Measurements from ENCODE around the gene FAM72D.
"Not testable (repeated sequence)": the region's sequence is repeated elsewhere in the genome, so short reads cannot be mapped to it uniquely, and the experiment has no call there.

Gene FAM72D

DNA sequence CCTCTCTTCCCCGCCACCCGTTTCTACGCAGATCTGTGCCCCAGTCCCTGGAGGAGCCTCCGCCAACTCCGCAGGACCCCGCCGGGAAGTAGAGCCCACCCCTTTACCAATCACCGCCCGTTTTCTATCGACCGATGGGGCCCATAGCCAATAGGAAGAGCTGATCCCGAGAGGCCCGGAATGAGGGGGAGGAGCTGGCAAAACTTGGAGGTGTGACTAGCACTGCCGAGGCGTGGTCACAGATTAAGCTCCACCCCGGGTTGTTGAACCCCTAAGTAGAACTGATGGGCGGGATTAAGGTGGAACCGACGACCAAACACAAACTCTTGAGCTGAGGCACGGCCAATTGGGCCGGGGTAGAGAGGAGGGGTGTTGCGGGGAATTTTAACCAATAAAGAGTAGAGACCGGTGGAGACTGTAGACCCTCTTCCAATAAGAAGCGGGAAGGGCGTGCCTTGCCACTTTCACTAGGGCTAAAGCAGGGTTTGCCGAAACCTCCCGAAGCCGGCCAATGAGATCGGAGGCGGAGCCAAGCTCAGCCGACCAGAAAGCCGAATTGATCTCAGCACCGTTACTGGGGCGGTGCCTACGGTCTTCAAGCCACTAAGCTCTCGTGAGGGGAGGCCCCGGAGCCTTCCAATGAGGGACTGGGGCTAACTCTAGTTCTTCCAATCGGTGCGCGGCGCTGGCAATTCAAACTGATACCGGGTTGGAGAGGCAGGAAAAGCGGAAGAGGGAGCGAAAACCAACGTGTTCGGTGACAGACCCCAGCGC, at the start of gene FAM72D, which contains the start of gene SRGAP2B:
Gene FAM72D, plus strand, starts transcription at position 691 of the 774 bp plus-strand sequence. CDS start 874 bp downstream, outside the sequence.
Gene SRGAP2B, minus strand, starts transcription at position 45 of the 774 bp plus-strand sequence. CDS start 2,427 bp downstream, outside the sequence.
- DNase-seq, result not testable (repeated sequence)

DNA sequence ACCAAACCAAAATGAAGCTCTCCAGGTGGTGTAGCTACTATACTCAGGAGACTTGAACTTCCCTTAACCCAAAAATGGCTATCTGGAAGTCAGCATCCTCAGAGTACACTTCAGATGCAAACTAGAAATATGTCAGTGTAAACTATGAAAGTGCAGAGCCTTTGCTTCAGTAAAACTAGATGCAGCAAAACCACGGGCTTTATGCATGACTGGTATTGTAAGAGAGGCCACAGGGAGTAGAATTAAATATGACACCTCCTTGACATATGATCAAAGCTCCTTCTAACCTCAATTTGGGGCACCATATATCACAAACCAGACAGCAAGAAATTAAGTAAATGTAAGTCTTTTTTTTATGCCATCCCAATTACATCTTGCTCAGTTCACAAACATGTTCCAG, 48.2 kb upstream of the FAM72D start:
- DNase-seq, result not testable (repeated sequence)

DNA sequence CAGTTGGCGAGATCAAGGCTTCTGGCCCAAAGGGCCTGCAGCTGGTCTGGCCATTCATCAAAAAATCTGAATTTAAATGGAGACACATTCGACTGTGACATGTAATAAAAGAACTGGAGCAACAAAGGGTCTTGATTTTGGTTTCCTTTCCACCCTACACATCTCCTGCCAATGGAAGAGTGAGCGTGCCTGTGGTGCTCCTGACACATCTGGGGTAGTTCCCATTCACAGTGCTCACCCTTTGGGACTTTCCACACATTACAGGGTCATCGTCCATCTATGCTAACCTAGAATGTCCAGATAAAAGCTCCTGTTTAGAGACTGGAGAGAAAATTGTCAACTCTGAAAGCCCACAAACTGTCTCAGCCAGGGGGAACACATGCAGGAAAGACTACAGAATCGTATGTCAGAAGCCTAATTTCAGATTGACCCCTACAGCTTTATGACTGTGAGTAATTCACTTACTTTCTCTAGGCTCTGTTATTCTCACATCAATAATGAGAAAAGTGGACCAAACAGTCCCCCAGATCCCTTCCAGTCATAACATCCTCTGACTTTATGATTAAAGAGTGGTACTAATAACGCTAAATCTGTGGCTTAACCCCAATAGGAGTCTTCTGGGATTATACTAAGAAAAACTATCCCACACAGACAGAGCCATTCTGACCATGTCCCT, 47.5 kb upstream of the FAM72D start:
- not testable (repeated sequence) for DNase-seq

DNA sequence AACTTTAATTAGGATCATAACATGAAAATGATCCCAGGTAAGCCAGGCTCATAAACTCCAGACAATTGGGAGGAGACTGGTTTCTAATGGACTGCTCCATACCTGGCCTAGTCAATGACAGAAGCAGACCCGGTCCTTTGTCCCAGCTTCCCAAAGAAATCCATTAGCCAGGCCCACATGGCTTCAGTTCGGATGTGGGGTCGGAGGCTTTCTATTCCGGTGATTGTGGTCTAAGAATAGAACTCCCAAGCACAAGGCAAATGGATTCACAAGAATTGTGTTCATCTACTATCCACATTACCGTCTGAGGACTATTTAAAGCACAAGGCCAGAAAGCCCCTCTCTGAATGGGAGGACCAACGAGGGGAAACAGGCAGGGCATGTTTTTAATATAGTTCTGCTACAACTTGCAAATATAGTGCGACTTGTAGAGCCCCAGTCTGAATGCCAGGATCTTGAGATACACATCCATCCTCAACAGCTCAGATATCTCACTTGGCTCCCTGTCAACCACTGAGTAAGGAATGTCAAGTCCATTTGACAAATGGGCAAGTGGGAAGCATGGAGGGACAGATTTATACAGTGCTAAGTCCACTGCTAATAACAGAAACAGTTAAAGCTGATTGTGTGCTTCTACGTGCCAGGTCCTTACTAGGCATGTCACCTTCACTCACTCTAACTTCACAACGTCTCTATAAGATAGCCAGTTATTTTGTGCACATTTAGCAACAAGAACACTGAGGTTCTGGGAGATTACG, 43.6 kb upstream of the FAM72D start:
- DNase-seq, result not testable (repeated sequence)

DNA sequence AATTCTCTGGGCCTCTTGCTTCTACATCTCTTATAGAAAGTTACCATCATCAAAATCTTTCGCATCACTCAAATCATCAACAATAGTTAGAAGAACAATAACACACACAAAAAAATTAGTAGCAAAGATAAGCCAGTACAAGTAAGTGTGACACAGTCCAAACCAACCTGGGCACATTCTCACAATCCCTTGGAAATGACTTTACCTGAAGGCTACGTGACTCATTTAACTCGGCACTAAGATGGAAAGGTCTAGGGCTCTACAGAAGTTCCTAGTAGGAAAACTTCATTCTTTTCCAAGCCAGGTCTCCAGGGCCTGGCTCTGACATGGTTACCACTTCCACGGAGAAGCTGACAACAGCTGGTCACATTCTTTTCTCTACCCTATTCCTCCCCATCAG, 42.3 kb upstream of the FAM72D start:
- DNase-seq, result not testable (repeated sequence)

DNA sequence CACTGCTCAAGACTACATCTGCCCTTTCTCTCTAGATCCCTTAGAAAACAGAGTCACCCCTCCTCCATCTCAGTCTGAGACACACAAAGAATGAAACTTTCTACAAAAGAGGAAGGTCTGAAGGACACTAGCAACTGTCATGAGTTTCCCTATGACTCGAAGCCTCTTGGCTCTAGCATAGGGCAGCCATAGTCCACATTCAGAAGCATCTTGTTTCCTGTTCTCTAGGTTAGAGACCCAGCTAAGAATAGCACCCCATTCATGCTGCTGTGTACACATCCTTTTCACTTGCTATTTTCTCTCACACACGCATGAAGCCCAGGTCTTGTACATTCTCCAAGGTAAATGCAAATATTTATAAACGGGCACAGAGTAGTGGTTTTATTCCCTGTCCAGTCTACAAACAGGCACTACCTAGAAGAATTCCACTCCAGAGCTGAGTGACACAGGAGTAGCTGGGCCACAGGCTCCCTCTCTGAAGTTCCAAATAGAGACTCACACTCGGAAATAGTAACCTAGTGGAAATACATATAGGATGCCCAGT, 40.5 kb upstream of the FAM72D start:
- not testable (repeated sequence) for DNase-seq

DNA sequence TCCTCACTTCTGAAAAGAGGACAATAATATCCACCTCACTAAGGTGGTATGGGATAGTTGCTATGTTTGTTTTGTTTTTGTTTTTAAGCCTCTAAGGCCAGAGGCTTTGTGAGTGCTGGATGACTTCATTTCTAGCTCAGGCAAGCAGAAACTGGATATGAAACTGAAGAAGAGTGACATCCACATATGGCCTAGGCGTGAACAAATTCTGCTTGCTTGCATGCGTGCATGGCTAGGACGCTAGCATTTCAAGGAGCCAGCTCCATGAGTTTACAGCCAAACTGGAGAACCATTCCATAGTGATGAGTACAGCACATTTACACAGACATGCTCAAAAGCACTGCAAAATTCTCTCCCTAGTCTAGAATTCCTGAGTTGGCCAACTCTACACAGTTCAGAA, 37.6 kb upstream of the FAM72D start:
- DNase-seq, result not testable (repeated sequence)

DNA sequence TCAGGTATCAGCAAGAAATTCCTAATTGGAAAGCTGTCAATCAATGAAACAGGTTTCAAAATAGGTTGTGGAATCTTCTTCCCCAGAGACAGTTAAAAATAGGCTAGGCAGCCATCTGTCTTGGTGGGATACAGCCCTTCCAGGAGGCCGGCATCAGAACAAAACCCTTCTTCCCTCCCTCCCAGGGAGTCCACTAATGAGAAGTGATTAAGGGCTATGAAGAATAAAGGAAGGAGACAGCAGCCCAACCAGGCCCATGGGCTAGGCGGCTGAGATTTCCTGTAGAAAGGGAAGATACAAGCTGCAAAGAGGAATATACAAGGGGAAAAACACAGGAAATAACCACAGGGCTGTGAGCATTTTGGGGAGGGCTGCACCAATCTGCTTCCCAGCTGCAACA, 32.5 kb upstream of the FAM72D start:
- not testable (repeated sequence) for DNase-seq

DNA sequence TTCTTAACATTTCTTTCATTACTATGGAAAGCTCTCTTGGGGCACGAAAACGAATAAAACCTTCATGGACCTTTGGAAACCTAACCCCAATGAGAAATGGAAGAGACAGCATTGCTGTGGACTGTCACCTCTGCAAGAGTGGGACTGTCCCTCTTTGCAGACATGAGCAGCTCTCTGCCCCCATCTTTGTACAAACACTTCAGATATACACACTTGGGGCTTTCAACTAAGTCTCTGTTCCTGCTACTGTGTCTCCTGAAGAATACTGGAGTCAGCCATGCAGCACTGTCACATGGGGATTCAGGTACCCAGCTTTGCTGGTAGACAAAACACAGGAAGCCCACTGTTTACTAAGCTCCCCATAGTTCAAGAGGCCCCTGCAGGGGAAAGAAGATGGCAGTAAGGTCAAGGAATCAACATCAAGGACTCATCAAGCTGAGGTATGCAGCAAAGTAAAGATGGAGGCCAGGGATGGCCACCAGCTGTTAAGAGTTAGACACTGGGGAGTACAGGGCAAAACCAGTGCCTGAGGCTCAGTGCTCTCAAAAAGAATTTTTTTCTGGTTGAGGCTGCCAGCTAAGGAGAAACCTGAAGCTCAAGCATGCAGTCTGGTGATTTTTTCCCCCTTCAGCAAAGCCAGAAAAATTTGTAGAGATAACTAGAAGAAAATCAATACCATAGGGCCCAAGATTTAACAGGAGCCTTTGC, 31.7 kb upstream of the FAM72D start:
- not testable (repeated sequence) for DNase-seq

DNA sequence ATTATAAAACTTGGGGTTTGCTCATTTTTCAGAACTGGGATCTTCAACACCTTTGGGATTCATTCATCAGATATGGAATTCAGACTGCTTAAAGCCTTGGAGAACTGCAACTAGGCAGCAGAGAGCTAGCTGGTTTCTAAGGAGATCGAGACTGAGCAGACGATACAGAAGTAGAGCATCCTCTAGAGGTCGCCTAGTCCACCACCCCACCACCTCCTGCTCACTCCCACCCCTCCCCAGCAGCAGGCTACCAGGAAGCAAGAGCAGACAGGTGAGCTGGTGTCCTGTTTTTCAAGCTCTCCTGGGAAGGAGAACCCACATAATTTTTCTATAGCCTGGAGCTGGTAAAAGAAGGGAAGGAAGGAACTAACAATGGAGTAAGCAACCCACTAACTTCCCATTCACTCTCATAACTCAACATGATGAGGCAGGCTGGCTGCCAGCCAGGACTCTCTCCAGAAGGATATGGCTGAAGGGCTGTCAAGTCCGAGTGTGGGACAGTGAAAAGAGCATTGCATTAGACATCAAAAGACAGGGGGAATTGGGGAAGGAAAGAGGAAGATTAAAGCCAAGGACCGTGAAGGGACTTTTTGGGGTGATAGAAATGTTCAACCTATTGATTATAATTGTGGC, 30.5 kb upstream of the FAM72D start:
- not testable (repeated sequence) for DNase-seq

DNA sequence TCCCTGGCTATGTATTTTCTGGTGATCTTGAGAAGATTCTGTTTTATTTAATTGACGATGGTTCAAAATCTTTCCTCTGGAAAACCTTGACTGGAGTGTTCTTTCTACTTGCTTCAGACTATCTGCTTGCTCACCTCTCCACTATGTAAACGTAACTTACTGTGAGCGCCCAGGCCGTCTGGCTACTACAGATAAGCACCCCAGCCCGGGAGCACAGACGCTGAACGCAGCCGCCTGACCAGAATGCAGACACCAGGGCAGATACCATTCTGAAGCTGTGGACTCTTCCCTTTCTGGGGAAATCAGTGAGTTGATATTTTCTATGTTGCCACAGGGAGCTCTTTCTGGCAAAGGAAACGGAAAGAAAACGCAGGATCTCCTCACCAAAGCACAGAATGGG, 29.3 kb upstream of the FAM72D start:
- not testable (repeated sequence) for DNase-seq

DNA sequence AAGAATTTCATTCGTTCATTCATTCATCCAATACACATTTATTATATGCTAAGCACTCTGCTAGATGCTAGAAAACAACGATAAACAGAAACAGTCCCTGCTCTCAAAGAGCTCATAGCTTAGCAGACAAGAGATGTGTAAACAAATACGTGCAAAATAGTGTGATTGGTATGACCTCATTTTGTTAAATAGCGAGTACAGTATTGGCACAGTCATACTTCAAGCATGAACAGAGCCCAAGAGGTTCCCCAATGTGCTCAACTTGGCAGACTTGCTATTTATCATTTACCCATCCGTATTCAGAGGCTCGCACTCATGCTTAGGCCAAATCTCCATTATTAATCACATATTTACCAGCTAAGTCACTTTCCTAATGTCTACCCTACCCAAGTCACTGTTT, 24.2 kb upstream of the FAM72D start:
- not testable (repeated sequence) for DNase-seq

DNA sequence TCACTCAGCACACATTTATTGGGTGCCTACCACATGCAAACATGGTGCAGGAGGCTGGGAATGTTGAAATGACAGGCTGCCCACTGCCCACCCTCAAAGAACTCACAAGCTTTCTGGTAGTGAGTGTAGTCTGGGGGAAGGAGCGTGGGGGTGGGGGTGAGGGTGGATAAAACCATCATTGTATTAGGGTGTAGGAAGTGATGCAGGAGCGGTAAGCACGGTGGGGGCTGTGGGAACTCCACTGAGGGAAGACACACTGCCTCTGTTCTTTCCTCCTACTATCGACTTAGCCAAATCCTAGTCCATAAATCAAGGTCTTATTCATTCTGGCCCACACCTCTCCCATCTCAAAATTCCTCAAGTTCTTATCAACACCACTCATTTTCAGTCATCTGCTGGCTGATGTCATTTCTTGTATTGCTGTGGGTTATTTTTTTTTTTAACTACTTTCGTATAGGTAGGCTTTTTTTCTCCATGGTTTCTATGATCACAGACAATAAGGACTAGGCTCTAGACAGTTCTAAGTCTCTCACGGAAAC, 21.7 kb upstream of the FAM72D start:
- not testable (repeated sequence) for DNase-seq

DNA sequence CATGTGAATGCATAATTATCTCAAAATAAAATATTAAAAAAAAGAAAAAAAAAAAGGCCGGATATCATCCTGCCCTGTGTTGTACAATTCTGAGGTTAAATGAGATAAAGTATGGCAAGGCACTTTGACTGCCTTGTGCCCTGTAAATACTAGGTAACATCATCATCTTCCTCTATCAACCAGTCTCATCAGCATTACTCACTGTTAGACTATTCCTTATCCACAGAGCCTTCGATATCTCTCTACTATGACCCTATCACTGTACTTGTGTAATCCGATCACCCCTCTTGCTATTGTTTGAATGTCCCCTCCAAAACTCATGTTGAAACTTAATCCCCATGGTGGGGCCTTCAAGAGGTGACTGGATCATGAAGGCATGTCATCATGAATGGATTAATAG, 18.9 kb upstream of the FAM72D start:
- not testable (repeated sequence) for DNase-seq

DNA sequence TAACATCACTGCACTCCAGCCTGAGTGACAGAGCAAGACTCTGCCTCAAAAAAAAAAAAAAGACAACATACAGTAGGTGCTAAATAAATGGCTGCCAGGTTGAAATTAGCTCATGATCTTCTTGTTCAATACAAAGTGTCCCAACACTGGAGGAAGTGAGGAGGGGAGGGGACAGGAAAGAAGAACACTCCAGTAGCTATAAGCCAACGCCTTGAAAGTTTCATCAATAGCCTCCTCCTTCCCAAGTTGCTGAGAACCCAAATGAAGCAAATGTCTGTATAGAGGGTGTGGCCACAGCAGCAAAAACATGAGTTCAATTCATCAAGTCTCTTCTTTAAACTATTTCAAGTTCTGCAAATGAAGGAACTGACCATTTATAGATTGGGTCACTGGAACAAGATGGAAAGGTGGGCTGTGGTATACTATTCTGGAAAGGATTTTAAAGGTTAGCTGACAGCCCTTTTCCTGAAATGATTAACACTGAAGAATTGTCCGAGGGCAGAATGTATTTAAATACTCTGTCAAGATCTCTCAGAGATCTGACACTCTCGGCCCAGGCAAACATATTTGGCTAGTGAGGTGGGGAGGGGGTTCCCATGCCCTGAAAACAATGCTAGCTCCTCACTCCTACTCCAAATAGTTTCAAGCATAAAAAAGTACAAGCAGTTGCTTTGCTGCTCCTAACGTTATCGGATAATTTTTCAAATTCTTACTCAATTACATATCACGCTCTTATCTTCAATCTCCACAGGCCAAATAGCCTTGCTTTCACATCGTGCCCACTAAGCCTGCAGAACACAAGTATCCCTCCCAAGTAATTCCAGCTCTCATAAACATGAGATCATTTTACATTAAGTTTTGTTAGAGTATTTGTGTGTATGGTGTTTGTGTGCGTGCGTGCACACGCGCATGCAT, 17.6 kb upstream of the FAM72D start:
- not testable (repeated sequence) for DNase-seq

DNA sequence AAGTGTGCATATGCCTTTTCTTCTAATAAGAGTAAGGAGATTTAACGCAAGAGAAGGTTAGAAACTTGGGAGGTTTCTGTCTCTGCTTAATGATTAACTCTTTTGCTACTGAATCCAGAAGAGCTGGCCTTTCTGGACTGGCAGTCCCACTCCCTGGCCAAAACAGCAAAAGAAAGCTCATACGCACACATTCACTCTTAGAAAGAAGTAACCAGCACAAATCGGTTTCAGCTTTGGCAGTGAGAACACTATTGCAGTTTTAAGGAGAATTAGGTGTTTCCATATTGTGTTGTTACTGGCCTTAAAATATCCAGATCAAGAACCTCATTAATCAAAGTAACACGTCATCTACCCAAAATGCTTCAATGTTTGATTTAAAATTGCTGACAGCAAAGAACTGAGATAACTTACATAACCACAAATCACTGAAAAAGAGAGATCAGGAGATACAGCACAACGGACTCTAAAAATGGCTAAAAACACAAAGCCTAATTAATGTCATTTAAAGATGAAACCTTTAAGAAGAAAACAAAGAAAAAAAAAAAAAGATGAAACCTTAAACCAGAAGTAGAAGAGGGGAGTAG, 16.9 kb upstream of the FAM72D start:
- not testable (repeated sequence) for DNase-seq

DNA sequence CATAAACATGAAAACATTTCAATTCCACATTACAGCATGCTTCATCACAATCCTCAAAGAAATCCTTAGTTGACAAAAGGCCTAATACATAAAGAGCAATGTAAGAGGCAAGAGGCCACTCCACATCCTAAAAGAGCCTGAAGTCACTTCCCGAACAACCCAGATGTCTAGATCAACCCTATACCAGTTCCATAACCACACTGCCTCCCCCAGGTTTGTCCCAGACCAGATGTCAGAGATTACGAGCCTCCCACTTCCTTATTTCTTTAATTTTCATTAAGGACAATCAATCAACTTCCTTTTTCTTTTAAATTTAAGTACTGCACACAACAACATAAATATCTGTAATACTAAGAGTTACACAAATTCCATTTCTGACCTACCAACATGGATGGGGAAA, 16.0 kb upstream of the FAM72D start:
- not testable (repeated sequence) for DNase-seq

DNA sequence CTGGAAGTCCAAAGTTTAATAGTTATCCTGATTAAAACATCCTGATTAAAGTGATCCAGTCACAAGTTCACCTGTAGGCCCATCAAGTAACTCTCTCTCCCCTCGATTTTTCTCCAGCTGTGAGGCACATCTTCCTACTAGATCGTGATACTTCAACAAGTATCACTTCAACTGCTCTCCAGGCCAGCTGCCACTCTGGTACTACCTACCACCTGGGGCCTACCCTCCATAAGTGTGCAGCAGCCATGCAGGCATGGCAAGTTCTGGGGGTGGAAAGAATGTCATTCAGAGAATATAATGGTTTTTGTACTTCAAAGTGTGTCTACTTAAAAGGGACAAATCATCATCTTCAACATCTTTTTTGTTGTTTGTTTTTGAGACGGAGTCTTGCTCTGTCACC, 15.6 kb upstream of the FAM72D start:
- not testable (repeated sequence) for DNase-seq

DNA sequence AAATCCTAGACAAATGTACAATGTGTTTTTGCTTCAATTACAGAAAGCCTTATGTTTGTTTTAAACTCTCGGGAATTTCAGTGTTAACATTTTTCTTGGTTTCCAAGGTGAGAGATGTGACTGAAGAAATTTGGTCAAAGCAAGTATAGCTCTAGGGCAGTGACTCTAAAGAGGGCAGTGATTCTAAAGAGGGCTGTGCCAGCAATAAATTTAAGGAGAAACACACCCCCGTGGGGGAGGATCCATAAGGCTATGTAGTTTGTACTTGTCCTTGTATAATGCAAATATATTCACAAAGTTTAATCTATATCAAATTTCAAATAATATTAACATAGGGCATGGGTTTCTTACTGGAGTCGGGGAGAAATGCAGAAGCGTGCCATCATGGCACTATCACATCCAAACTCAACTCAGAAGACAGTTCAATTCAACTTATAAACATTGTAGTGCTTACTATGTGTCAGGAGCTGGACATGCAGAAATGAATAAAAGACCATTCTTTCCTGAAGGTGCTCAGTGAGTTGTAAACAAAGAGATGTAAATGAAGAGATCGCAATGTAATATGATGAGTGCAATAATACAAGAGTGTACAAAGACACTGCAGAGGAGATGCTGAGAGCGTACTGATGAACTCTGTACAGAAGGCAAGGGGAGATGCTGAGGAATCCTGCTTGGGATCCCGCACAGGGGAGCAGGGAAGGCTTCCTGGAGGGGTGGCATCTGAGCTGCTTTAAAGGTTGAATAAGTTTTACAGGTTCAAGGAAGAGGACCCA, 13.1 kb upstream of the FAM72D start:
- DNase-seq, result not testable (repeated sequence)
